NCI-H82 (cell line): ENCODE measurements around the gene PSMC6.
A peak's percentile ranks its signal among the peaks of the same experiment; 100 is the strongest.
"Not testable (repeated sequence)": the region's sequence is repeated elsewhere in the genome, so short reads cannot be mapped to it uniquely, and the experiment has no call there.

Source experiments
- DNase-seq: peaks from one replicate; lab custom pipeline; 2025; lab: John Stamatoyannopoulos, UW

The PSMC6 gene

DNA sequence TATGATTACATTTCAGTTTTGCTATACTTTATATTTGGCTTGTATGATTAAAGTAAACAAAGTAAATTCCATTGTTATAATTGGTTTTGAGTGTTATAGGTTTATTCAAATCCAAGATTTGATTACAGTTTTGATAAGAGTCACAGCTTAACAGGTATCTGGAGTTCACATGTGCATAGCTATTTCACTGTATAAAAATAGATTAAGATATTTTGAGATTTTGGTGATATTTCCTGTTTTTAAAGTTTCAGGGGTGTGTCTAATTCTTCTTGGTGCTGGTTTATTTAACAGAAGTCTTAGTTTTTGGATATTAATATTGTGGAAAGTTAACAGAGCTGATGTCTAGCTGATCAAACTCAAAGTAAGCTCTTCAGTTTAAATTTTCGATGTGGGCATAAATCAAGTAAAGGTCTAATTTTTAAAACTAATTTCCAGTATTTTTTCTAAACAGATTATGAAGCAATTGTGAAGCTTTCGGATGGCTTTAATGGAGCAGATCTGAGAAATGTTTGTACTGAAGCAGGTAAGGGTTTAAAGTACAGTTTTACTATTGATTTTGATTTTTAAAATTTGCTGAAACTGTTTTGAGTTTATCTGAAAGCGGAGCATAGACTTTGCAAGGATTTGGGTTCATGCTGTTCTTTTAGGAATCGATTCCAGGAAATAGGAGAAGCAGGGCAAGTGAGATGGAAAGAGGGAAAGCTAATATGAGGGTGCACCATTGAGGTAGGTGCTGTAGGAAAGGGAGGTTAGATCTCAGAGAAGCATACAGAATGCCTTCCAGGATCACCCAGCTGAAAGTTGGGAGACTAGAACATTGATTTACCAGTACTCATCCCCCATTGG lies 16.7 kb downstream of the PSMC6 start:
- DNase-seq, result no peak

DNA sequence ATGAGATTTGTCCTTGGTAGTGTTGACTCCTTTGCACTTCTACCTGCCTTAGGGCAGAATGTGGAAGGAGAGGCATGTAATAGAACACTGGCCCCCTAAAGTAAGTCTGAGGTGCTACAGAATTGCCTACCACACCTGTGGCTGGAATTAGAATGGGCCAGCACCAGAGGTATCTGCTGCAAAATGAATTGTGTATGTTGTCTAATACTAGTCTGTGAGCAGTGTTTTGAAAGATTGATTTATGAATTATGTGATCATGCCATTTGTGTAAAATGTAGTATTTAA lies 17.3 kb downstream of the PSMC6 start:
- no peak for DNase-seq

DNA sequence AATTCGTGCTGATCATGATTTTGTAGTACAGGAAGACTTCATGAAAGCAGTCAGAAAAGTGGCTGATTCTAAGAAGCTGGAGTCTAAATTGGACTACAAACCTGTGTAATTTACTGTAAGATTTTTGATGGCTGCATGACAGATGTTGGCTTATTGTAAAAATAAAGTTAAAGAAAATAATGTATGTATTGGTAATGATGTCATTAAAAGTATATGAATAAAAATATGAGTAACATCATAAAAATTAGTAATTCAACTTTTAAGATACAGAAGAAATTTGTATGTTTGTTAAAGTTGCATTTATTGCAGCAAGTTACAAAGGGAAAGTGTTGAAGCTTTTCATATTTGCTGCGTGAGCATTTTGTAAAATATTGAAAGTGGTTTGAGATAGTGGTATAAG lies 20.5 kb downstream of the PSMC6 start:
- not testable (repeated sequence) for DNase-seq

DNA sequence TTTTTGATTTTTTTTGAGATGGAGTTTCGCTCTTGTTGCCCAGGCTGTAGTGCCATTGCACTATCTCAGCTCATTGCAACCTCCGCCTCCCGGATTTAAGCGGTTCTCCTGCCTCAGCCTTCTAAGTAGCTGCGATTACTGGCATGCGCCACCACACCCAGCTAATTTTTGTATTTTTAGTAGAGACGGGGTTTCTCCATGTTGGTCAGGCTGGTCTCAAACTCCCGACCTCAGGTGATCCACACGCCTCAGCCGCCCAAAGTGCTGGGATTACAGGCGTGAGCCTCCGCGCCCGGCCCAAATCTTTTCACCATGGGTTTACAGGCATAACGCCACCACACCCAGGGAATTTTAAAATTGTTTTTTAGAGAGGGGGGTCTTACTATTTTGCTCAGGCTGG lies 22.0 kb downstream of the PSMC6 start:
- DNase-seq, result peak; percentile 5

DNA sequence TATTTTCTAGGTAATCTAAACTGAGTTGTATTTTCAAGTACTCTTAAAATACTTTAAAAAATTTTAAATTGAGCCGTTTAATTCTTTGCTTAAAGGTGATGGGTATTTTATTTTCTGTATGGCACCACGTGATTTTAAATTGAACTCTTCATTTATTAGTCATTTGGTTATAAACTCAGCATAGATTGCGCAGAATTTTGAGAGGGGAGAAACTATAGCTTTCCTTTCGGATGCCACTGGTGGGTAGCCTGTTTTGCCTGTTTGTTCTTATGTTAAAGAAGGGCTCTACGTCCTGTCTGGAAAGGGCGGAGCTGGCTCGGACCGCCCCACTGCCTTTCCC lies 22.6 kb downstream of the PSMC6 start:
- no peak for DNase-seq

DNA sequence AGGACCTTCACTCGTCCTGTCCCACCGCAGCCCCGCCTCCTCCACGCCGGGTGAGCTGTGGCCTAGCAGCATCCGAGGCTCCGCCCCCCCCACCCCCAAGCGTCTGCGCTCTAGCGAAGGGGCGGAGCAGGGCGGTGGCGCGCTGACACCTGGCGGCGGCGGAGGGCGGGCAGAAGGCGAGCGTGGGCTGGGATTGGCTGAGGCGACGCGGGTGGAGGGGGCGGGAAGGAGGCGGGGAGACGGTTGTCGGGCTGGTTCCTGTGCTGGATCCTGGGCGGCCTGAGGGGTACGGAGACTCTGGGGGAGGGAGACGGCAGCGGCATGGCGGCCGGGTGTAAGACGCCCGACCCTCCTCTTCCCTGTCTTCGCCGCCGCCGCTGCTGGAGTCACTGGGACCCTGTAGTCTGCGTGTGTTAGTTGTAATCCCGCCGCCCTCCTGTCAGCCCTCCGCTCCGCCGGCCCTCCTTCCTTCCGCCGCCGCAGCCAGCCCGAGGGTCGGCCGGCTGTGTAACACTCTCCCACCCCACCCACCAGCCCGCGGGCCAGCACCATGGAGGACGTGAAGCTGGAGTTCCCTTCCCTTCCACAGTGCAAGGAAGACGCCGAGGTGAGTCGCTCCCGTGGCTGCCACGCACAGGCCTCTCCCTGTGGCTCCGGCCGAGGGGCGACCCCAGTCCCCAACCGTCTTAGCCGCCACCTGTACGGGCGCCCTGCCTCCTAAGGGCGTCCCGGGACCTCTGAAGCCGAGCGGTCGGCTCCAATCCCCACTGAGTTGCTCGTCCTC lies 23.1 kb downstream of the PSMC6 start, which contains the start of gene STYX:
Gene STYX (plus strand): TSS at position 242 of the 784 bp plus-strand sequence. CDS start 309 bp downstream, at position 551.
- peak; percentile 98 for DNase-seq

DNA sequence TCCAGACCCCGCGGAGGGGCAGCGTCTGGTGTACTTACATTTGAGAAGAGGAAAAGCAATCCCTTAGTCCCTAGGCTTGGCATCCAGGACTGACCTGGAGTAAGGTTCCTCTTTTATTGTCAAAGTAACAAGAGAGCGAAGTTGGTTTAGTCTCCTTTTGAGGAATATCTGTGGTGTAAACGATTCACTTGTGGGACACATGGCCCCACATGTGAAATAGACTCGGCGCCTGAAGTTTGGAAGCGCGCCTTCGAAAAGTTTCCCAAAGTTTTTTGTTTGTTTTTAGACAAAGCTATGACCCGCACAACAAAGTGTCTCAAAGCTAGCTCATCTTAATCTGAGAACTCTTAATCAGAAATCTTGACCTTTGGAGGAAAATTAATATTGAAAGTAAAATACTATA lies 23.7 kb downstream of the PSMC6 start:
- no peak for DNase-seq

DNA sequence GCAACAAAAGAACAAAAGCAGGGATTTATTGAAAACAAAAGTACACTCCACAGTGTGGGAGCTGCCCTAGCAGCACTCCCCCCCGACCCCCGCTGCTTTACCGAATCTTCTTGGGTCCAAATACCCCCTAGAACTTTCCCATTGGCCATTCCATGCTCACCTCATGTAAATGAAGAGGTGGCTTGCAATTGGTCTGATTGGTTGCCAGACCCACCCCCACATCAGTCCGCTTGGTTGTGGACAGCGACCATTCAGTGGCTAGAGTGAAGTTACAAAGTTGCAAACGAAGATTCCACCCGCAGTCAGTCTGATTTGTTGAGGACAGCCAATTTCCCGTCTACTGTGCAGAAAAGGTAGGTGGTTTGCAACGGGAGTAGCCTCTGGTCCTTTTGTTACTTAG lies 26.8 kb downstream of the PSMC6 start:
- no peak for DNase-seq

DNA sequence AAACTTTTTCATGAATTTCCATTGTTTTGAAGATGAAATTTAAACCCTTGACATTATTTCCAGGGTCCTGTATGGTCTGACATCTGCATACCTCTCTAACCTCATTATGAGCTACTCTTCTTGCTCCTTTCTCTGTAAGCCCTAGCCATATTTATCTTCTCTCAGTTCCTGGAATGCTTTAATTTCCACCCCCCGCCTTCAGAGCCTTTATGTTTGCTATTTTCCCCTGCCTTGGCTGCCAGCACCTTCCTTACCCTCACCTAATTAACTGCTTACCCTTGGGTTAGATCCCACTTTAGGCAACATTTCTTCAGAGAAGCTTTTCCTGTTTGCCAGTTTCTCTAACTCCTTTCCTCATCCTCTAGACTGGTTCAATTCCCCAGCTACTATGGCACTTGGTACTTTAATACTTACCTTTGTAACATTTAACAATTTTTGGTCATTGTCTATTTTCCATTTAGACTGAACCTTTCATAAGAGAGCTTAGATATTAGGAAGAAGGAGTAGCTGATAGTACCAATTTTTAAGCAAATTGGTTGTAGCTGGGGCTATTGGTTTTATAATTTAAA lies 29.0 kb downstream of the PSMC6 start:
- DNase-seq, result no peak

DNA sequence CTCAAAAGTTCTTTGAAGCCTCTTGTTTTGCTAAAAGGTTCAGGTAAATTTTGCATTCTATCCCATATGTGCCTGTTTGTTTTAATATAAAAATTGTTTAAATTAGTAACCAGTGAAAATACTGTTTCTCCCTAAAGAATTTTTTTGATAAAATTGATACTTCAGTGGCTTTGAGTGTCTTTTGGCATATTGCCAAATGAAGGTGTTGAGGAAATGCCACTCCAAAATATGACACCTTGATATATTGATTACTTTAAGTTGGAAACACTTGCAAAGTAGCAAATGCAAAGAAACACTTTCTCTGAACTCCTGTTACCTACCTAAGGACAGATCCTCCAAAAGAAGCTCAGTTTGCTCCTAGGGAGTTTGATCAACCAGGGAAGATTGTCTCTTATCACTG lies 31.4 kb downstream of the PSMC6 start:
- DNase-seq, result no peak

DNA sequence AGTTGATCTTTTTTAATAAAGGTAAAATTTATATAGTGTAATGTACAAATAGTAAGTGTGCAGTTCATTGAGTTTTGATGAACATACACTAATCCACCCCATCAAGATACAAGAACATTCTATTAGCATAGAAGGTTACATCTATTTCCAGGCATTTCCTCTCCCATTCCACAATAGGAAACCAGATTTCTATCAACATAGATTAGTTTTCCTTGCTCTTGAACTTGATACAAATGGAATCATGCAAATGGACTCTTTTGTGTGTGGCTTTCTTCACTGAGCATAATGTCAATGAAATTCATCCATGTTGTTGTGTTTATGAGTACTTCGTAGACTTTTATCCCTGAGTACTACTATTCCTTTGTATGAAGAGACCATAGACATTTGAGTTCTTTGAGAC lies 33.8 kb downstream of the PSMC6 start:
- no peak for DNase-seq

DNA sequence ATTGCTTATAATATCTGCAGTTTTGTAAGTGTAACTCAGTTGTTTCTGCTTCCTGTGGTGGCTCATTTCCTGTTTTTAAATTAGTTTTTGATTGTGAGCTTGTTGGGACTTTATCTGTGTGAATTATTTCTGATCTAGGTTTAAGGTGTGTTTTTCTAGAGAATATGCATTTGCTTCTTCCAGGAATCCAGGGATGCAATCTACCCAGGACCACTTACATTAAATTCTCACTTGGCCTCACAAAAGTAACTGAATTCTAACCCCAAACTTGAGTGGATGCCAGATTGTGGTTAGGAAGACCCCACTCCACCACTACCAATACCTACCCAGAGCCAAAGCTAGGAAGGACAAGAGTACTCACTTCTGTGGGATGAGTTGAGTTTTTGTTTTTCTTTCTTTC lies 34.9 kb downstream of the PSMC6 start:
- DNase-seq, result no peak

DNA sequence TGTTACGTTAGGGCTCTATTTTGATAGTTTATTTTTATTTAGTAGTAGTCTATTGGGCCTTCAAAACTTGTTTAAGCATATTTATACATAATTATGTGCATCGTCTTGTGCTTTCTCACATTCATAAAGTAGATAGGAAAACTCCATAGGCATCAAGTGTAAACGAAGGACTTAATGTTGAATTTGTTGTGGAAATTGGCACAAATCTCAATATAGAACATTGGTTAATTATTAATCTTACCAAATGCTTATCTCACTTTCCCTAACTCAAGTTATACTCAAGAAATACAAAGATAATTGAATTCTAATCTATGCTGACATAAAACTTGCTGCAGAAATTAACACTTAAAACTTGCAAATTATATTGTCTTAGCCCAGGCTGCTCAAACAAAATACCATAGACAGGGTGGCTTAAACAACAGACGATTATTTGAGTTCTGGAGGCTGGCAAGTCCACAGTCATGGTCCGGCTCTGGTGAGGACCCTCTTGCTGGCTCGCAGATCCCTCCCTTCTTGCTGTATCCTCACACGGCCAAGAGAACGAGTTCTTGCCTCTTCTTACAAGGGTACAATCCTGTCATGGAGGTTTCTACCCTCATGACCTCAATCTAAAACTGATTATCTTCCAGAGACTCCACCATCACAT lies 41.8 kb downstream of the PSMC6 start:
- DNase-seq, result no peak

DNA sequence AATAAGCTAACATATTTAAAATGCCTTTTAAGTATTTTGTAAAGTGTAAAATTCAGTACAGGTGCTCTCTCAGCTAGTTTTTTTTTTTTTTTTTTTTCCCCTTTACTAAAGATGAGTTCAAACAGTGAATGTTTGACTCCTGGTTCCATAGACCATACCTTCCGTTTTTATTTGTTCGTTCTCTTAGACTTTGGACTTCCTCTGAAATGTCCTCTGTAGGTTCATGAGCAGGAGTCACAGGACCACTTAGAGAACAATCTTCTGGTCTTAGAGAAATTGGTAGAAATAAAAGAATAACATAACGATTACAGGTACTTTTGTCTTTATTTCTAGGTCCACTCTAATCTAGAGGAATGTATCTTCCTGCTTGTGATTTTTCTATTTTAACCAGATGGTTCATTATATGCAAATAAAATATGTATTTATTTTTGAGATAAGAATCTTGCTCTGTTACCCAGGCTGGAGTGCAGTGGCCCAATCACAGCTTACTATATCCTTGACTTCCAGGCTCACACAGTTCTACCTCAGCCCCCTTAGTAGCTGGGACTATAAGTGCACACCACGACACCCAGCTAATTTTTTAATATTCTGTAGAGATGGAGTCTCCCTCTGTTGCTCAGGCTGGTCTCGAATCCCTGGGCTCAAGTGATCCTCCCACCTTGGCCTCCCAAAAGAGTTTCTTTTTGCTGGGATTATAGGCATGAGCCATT lies 48.8 kb downstream of the PSMC6 start:
- DNase-seq, result no peak

DNA sequence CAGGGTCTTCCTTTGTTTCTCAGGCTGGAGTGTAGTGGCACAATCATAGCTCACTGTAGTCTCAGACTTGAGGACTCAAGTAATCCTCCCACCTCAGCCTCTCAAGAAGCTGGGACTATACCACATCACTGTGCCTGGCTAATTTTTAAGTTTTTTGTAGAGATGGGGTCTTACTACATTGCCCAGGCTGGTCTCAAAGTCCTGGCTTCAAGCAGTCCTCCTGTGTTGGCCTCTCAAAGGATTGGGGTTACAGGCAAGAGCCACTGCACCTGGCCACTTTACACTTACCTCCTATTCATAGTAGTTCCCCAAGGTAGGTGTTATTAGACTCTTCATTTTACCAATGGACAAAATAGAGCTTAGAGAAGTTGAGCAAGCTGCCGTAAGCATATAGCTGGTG lies 52.1 kb downstream of the PSMC6 start:
- DNase-seq, result no peak

DNA sequence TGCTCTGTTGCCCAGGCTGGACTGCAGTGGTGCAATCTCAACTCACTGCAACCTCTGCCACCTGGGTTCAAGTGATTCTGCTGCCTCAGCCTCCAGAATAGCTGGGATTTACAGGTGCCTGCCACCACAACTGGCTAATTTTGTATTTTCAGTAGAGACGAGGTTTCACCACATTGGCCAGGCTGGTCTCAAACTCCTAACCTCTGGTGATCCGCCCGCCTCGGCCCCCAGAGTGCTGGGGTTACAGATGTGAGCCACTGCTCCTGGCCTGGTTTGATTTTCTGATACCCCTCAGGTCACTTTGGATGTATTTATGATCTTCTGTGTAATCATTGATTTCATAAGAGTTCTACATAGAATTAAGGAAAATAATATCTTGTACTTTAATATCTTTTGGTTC lies 55.9 kb downstream of the PSMC6 start:
- DNase-seq, result not testable (repeated sequence)

DNA sequence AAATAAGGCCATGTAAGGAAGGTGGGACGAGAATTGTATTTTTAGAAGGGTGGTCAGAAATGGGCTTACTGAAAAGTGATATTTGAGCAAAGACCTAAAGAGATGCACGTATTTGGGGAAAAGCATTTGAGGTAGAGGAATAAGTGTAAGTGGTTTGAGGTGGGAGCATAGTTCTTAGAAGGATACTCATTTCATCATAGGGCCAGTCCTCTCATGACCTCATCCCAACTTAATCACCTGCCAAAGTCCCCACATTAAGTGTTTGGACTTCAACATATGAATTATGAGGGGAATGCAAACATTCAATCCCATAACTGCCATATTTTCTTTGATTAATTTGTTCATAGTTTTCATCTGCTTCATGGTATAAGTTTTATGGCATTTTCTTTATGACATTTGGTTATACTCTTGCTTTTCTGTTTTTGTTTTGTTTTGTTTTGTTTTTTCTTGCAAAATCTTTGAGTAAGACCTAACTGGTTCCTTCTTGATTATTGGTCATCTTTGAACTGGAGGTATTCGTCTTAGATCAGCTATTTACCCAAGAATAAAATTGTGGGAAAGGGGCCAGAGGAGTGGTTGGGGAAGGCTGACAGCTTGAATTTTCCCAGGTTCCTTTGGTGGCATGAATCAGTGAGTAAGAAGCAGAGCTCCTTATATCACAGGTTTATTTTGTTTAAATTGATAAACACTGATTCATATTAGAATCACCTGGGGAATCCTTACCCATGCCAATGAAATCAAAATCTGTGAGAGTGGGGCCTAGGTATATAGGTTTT lies 60.2 kb downstream of the PSMC6 start:
- no peak for DNase-seq

DNA sequence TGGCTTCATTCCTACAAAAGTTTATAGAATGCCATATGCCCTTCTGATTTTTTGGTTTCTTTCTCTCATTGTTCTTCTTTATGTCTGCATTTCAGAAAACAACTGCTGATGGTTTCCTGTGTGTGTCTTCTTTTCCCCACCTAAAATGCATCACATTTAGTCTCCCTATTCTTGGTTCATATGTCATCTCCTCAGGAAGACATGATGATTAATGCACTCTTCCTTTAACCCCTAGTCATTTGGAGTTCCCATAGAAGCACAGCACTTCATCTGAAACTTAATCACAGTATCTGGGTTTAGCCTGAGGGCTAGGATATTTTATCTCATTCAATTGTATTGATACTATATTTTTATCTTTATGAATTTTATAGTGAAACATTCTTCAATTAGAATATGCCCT lies 62.9 kb downstream of the PSMC6 start:
- DNase-seq, result no peak

DNA sequence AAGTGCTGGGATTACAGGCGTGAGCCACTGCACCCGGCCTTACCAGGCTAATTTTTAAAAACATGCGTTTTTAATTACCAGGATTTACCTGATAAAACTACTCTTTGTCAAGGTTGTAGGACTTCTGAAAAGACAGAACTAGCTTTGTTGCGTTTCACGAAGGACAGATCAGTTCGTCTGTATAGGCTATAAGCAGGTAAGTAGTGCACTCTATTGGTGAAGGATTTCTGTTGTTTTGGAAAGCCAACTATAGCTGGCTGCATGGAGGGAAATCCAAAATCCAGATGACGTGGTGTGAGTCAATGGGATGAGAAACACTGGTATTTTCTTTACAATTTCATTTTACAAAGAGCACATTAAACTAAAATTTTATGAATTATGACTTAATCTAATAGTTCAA lies 69.8 kb downstream of the PSMC6 start:
- no peak for DNase-seq
